ENCODE results near the gene ZBTB7C. TPM values are rescaled to one million over a fixed set of nuclear protein-coding genes. Genes with fewer than 3 reads are reported as not detected.

The ZBTB7C gene
- total RNA-seq, 1 donor from 2014 or later, result 13.0 TPM

DNA sequence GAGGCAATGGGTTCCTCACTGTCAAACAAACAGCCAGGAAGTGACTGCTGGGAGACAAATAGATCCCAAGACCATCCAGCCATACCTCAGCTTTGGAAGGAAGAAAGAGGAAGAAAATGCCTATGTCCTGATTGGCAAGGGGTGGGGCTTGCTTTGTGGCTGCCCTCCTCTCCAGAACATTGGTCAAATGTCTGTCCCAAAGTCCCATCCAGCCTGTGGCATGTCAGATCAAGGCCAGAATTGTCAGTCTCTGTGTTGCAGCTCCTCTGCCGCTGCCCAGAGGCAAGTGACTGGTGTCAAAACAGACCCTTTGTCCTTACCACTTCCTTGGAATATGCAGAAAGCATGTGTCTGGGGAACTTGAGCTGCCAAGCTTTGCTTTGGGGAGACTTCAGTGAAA, 415.8 kb downstream of the ZBTB7C start:
- no peak for DNase-seq (ENCODE audit: extremely low spot score, unreplicated experiment)
- Mint-ChIP-seq H3K4me1 (ENCODE audit: unreplicated experiment) (peaks cover 13% of the 10 kb centered on the region), H3K27me3 (peaks cover 5% of the 10 kb centered on the region), H3K4me3 (no peak overlapping the region), H3K36me3 (no peaks in the 10 kb centered on the region), H3K27ac (no peak overlapping the region), H3K9me3 (no peaks in the 10 kb centered on the region)
- TF ChIP-seq, protein P1, sequence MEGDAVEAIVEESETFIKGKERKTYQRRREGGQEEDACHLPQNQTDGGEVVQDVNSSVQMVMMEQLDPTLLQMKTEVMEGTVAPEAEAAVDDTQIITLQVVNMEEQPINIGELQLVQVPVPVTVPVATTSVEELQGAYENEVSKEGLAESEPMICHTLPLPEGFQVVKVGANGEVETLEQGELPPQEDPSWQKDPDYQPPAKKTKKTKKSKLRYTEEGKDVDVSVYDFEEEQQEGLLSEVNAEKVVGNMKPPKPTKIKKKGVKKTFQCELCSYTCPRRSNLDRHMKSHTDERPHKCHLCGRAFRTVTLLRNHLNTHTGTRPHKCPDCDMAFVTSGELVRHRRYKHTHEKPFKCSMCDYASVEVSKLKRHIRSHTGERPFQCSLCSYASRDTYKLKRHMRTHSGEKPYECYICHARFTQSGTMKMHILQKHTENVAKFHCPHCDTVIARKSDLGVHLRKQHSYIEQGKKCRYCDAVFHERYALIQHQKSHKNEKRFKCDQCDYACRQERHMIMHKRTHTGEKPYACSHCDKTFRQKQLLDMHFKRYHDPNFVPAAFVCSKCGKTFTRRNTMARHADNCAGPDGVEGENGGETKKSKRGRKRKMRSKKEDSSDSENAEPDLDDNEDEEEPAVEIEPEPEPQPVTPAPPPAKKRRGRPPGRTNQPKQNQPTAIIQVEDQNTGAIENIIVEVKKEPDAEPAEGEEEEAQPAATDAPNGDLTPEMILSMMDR (conservative IDR thresholded peaks at IDR 0.05), result no peak

GRCh38 chr18:47992976-47993375, 416.2 kb downstream of the ZBTB7C start:
- no peak overlapping the region for H3K27ac Mint-ChIP-seq
- DNase-seq (ENCODE audit: extremely low spot score, unreplicated experiment), result no peak
- H3K9me3 Mint-ChIP-seq, result no peaks in the 10 kb centered on the region
- H3K36me3 Mint-ChIP-seq, result no peaks in the 10 kb centered on the region
- H3K4me3 Mint-ChIP-seq, result no peak overlapping the region
- peaks cover 5% of the 10 kb centered on the region for H3K27me3 Mint-ChIP-seq
- peaks cover 13% of the 10 kb centered on the region for H3K4me1 Mint-ChIP-seq (ENCODE audit: unreplicated experiment)
- TF ChIP-seq, protein P1 (conservative IDR thresholded peaks at IDR 0.05), result no peak

DNA sequence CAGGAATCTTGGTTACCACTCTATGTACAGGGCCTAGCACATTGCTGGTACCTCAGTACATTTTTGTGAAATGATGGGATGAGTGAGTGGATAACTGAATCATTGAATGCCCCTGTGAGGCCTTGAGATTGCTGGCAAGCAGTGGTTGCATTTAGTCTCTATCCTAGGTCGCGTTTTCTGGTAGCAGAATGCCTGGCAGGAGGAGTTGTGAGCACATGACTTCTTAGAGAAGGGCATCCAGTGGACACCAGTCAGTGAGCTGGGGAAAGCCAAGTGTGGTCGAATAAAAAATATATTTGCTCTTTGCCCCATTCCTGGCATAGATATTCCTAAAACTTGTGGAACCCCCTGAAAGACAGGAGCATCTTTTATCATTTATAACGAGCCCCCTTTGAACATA, 416.9 kb downstream of the ZBTB7C start:
- Mint-ChIP-seq H3K27me3 (peaks cover 5% of the 10 kb centered on the region), H3K9me3 (no peaks in the 10 kb centered on the region), H3K4me3 (no peak overlapping the region), H3K4me1 (ENCODE audit: unreplicated experiment) (peaks cover 13% of the 10 kb centered on the region), H3K27ac (no peak overlapping the region), H3K36me3 (no peaks in the 10 kb centered on the region)
- no peak for DNase-seq (ENCODE audit: extremely low spot score, unreplicated experiment)
- TF ChIP-seq, protein P1 (conservative IDR thresholded peaks at IDR 0.05), result no peak

GRCh38 chr18:47990981-47991380, 418.2 kb downstream of the ZBTB7C start:
- H3K4me3 Mint-ChIP-seq, result no peak overlapping the region
- TF ChIP-seq, protein P1 (conservative IDR thresholded peaks at IDR 0.05), result no peak
- H3K27me3 Mint-ChIP-seq, result peaks cover 5% of the 10 kb centered on the region
- peaks cover 5% of the 10 kb centered on the region for H3K4me1 Mint-ChIP-seq (ENCODE audit: unreplicated experiment)
- no peak overlapping the region for H3K27ac Mint-ChIP-seq
- no peaks in the 10 kb centered on the region for H3K36me3 Mint-ChIP-seq
- no peak for DNase-seq (ENCODE audit: extremely low spot score, unreplicated experiment)
- H3K9me3 Mint-ChIP-seq, result no peaks in the 10 kb centered on the region

DNA sequence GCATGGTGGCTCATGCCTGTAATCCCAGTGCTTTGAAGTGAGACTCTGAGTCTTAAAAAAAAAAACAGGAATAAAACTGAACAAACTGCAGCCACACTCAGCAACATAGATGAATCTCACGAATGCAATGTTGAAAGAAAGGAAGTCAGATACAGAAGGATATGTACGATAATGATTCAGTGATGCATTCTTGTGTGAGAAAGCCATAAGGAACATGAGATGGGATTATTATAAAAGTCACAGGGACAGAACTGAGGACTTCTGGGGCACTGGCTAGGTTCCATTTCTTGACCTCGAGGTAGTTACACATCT, 421.8 kb downstream of the ZBTB7C start:
- H3K27ac Mint-ChIP-seq, result no peak overlapping the region
- H3K9me3 Mint-ChIP-seq, result no peaks in the 10 kb centered on the region
- DNase-seq (ENCODE audit: extremely low spot score, unreplicated experiment), result no peak
- no peaks in the 10 kb centered on the region for H3K4me1 Mint-ChIP-seq (ENCODE audit: unreplicated experiment)
- peaks cover 5% of the 10 kb centered on the region for H3K27me3 Mint-ChIP-seq
- TF ChIP-seq, protein P1 (conservative IDR thresholded peaks at IDR 0.05), result no peak
- H3K36me3 Mint-ChIP-seq, result no peaks in the 10 kb centered on the region
- no peak overlapping the region for H3K4me3 Mint-ChIP-seq

Data from type B pancreatic cell (in vitro differentiated cells).